GM12878 (cell line): ENCODE results near the gene KISS1R.

Experiments
- BCL11A ChIP-seq: IDR thresholded peaks from 2 replicates; pipeline ENCODE4 v1.6.1; 2011; ENCODE audit warnings: low read depth, low read length
- CBX5 ChIP-seq: sonication (generic); IDR thresholded peaks from 2 replicates; pipeline ENCODE4 v1.6.1; 2016; ENCODE audit warnings: low read depth, moderate library complexity, mild to moderate bottlenecking, inconsistent platforms
- CTCF ChIP-seq, 3 experiments: IDR thresholded peaks in 2 of 3; conservative IDR thresholded peaks in 1 of 3; 2 replicates each; pipeline ENCODE4 v1.5.1; 2011; ENCODE audit warnings: low read depth in 3 of 3, low read length in 3 of 3, mild to moderate bottlenecking in 3 of 3, control low read depth in 2 of 3, moderate library complexity in 2 of 3, inconsistent platforms in 1 of 3, mixed read lengths in 1 of 3; ENCODE audit not compliant: control insufficient read depth in 2 of 3, insufficient read depth in 1 of 3; ENCODE audit errors: extremely low read depth in 1 of 3
- EP300 ChIP-seq, 2 experiments: fragments of 150-350 bp in 1 of 2; IDR thresholded peaks; 2 replicates each; pipeline ENCODE4 v1.6.1; 2011 to 2012; ENCODE audit warnings: low read depth in 2 of 2, low read length in 2 of 2, borderline replicate concordance in 1 of 2, improper control_type of control experiment in 1 of 2, inconsistent platforms in 1 of 2; ENCODE audit not compliant: control insufficient read depth in 1 of 2
- EZH2 ChIP-seq: IDR thresholded peaks from 2 replicates; pipeline ENCODE4 v1.6.1; 2012; ENCODE audit warnings: low read depth, mild to moderate bottlenecking, control low read depth, inconsistent platforms, low read length, borderline replicate concordance; ENCODE audit not compliant: control insufficient read depth
- PML ChIP-seq: IDR thresholded peaks from 2 replicates; pipeline ENCODE4 v1.6.1; 2012; ENCODE audit warnings: low read length, inconsistent platforms
- REST ChIP-seq: IDR thresholded peaks from 2 replicates; pipeline ENCODE4 v1.6.1; 2012; ENCODE audit warnings: mild to moderate bottlenecking, low read depth, low read length
- SIN3A ChIP-seq: IDR thresholded peaks from 2 replicates; pipeline ENCODE4 v1.6.1; 2012; ENCODE audit warnings: low read depth, low read length, improper control_type of control experiment
- SREBF1 ChIP-seq: IDR thresholded peaks from 2 replicates; pipeline ENCODE4 v1.6.1; 2012; ENCODE audit warnings: mild to moderate bottlenecking, low read length
- SUPT20H ChIP-seq: IDR thresholded peaks from 2 replicates; pipeline ENCODE4 v1.6.1; 2011; ENCODE audit warnings: low read depth, mild to moderate bottlenecking, low read length, moderate library complexity, borderline replicate concordance; ENCODE audit not compliant: control insufficient read depth
- ZSCAN29 ChIP-seq: fragments of 450-650 bp; IDR thresholded peaks from 2 replicates; pipeline ENCODE4 v1.6.1; 2017; ENCODE audit warnings: mild to moderate bottlenecking, moderate library complexity

- TF ChIP-seq CTCF (IDR thresholded peaks at IDR 0.05 in 2 of 3, conservative IDR thresholded peaks at IDR 0.05 in 1 of 3; ENCODE audit: control insufficient read depth in 2 of 3, extremely low read depth in 1 of 3, insufficient read depth in 1 of 3, low read depth in 3 of 3, low read length in 3 of 3) (no peak), SUPT20H (no peak), SIN3A (no peak), EP300 (IDR thresholded peaks at IDR 0.05; ENCODE audit: borderline replicate concordance in 1 of 2, control insufficient read depth in 1 of 2, low read depth in 2 of 2, low read length in 2 of 2) (no peak), CBX5 (no peak), EZH2 (no peak), ZSCAN29 (no peak), REST (no peak), PML (no peak), SREBF1 (no peak), BCL11A (no peak)
Measured at GRCh38 chr19:882871-883497, 34.1 kb upstream of the KISS1R start.
